Testis (tissue), 3 donors: ENCODE measurements around the gene RXYLT1. TPM values are rescaled to one million over a fixed set of nuclear protein-coding genes. Genes with fewer than 3 reads are reported as not detected.

Source experiments
- DNase-seq: peaks from one replicate; pipeline ENCODE4 v3.0.0-alpha.2; 2019
- H3K27ac ChIP-seq, 2 donors: fragments of 200-600 bp; sonication (generic); one replicate each; pipeline ENCODE4 v1.5.1; 2019
- H3K27me3 ChIP-seq: fragments of 200-600 bp; sonication (generic); one replicate; pipeline ENCODE4 v1.5.1; 2019
- H3K36me3 ChIP-seq: fragments of 200-600 bp; sonication (generic); one replicate; pipeline ENCODE4 v1.5.1; 2017; ENCODE audit warnings: low read depth; ENCODE audit errors: missing control alignments
- H3K4me1 ChIP-seq: fragments of 200-600 bp; sonication (generic); one replicate; pipeline ENCODE4 v1.5.1; 2019
- H3K4me3 ChIP-seq, 2 donors: fragments of 200-600 bp; sonication (generic); one replicate each; pipeline ENCODE4 v1.5.1; 2017 to 2019
- H3K9me3 ChIP-seq: fragments of 200-600 bp; sonication (generic); one replicate; pipeline ENCODE4 v1.5.1; 2017
- CTCF ChIP-seq, 3 experiments: fragments of 450-650 bp in 2 of 3; fragments of 200-600 bp in 1 of 3; sonication (generic) in 1 of 3; IDR thresholded peaks; one replicate each; pipeline ENCODE4 v1.5.1; 2016 to 2019; ENCODE audit warnings: antibody characterized with exemption in 3 of 3, mild to moderate bottlenecking in 2 of 3, moderate library complexity in 1 of 3
- POLR2A ChIP-seq: fragments of 450-650 bp; IDR thresholded peaks from one replicate; pipeline ENCODE4 v1.6.1; 2017; ENCODE audit warnings: antibody characterized with exemption, mild to moderate bottlenecking, moderate library complexity
- WGBS, 2 donors: methylation state at CpG; one replicate each; pipeline ENCODE4 v1.1.5; 2018; 5-methylcytosine and 5-hydroxymethylcytosine counted together
- intact Hi-C: fragments of 100-400 bp; cut with DNase I; formaldehyde crosslinking; loops from one replicate; pipeline ENCODE4 v1.15.1; 2023; ENCODE audit warnings: low total_unique reads
- polyA plus RNA-seq: library from polyadenylated mRNA; stranded (reverse); fragments of 350-450 nt; fragmentation: Illumina TruSeq; extraction: RNeasy Lipid Tissue Mini Kit (QIAGEN cat#74804); gene quantifications from one replicate; pipeline ENCODE4 v1.2.3, GENCODE V29; 2014; ENCODE audit warnings: low read depth, low replicate concordance; ENCODE audit not compliant: insufficient read depth
- small RNA-seq, 2 donors: library from RNA; depleted of rRNA; stranded (forward); fragments of <200 nt; gene quantifications; one replicate each; pipeline ENCODE3, GENCODE V24; 2016
- total RNA-seq, 2 donors: library from RNA; depleted of rRNA; stranded (reverse); fragments of >200 nt; gene quantifications; one replicate each; pipeline ENCODE4 v1.2.3, GENCODE V29; 2016

Gene RXYLT1
- total and polyA plus RNA-seq, 3 donors from 2014 or later: 28.2 to 33.5 (median 29.2) TPM

- Histone ChIP-seq H3K9me3 (no peaks in the 10 kb centered on the region), H3K27ac (no peak overlapping the region), H3K36me3 (no peaks in the 10 kb centered on the region), H3K27me3 (no peaks in the 10 kb centered on the region), H3K4me1 (no peaks in the 10 kb centered on the region), H3K4me3 (no peak overlapping the region)
- no peak for DNase-seq
- intact Hi-C loops: no loop called here
- no peak for TF ChIP-seq POLR2A
- no peak for TF ChIP-seq CTCF (IDR thresholded peaks at IDR 0.05)
These were observed 74.3 kb downstream of the RXYLT1 start for GRCh38 chr12:63853978-63854377.

GRCh38 chr12:63855299-63855698 is 75.6 kb downstream of the RXYLT1 start:
- TF ChIP-seq CTCF (IDR thresholded peaks at IDR 0.05): no peak
- DNase-seq: no peak
- intact Hi-C loops: no loop called here
- no peaks in the 10 kb centered on the region for H3K36me3 ChIP-seq
- H3K4me3 ChIP-seq: no peak overlapping the region
- WGBS, 2 donors: 94 to 97% methylated on average over 3 of the region's 3 CpGs
- no peak overlapping the region for H3K27ac ChIP-seq
- no peaks in the 10 kb centered on the region for H3K4me1 ChIP-seq
- H3K27me3 ChIP-seq: no peaks in the 10 kb centered on the region
- no peaks in the 10 kb centered on the region for H3K9me3 ChIP-seq

- H3K4me3 ChIP-seq: no peak overlapping the region
- H3K27me3 ChIP-seq: no peaks in the 10 kb centered on the region
- TF ChIP-seq CTCF (IDR thresholded peaks at IDR 0.05) (no peak), POLR2A (no peak)
- no peak for DNase-seq
- WGBS, 2 donors: 63 to 80% methylated on average over 6 of the region's 6 CpGs
- no peaks in the 10 kb centered on the region for H3K9me3 ChIP-seq
- H3K36me3 ChIP-seq: no peaks in the 10 kb centered on the region
- no peak overlapping the region for H3K27ac ChIP-seq
- intact Hi-C loops: no loop called here
- H3K4me1 ChIP-seq: no peaks in the 10 kb centered on the region
These were observed 78.3 kb downstream of the RXYLT1 start for GRCh38 chr12:63857771-63858670.

Small RNA genes lying within 50 kb of the gene (small RNA-seq; reads per million reads assigned to genes)
- gene AC084357.1: 0 reads per million in 2 donors

Other genes with a start within 250 kb of the RXYLT1 start
- 10 to 100 TPM; 55.6 to 75.6 TPM for gene DPY19L2, start 111.4 kb upstream of the RXYLT1 start, total RNA-seq
- 146 TPM for gene DPY19L2, start 111.4 kb upstream of the RXYLT1 start, polyA plus RNA-seq
- gene SRGAP1, start 64.8 kb downstream of the RXYLT1 start, total RNA-seq: 10 to 100 TPM; 26.9 to 47.2 TPM
- 9.4 TPM for gene SRGAP1, start 64.8 kb downstream of the RXYLT1 start, polyA plus RNA-seq